Dedifferentiated amniotic fluid mesenchymal stem cell (primary cell): ENCODE measurements around the gene ATE1.
"Not testable (repeated sequence)": the region's sequence is repeated elsewhere in the genome, so short reads cannot be mapped to it uniquely, and the experiment has no call there.

ENCODE experiments used
- DNase-seq: peaks from one replicate; pipeline ENCODE4 v3.0.0-alpha.2; 2016; ENCODE audit errors: extremely low spot score

ATE1 gene

DNA sequence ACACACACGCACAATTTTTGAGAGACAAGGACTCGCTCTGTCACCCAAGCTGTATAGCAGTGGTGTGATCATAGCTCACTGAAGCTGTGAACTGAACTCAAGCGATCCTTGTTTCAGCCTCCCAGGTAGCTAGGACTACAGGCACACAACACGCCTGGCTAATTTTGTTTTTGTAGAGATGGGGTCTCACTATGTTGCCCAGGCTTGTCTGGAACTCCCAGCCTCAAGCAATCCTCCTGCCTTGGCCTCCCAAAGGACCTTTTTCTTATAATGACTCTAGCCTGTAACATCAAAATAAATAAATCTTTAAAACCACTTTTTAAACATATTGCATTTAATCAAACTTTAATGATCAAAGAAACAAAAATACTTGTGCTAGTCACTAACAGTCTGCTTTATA, 188.7 kb downstream of the ATE1 start:
- DNase-seq, result no peak

DNA sequence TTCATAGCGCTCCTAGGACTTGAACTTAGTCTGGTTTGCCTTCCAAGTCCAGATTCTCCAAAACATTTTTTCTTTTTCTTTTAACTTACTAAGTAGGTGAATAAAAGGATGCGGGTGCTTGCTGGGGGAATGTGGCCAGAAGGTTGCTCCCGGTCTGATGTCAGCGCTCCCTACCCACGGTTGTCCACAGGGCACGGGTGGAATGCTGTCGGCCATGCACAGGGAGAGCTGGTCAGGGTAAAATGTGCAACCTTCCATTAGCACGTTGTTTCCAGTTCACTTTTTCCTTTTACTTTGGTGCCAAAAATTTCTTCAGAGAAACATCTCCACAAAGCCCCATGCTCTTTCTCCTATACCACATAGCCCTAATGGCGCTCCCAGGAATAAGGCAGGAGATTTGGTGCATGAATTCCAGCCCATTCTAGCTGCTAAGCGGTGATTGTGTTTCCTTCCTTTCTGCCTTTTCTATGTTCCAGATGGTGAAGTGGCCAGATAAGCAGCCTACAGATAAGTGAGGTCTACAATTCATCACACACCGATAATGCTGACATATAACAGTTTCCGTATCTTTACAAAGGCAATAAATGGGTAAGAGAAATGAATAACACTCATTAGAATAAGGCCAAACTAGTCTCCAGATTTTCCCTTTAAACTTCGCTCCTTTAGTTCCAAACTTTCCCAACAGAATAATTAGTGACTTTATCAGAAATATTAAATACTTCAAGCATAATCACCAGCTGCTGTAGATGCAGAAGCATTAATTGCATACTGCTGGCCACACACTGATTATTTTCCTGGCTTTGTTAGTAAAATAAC, 191.3 kb downstream of the ATE1 start:
- DNase-seq, result no peak

DNA sequence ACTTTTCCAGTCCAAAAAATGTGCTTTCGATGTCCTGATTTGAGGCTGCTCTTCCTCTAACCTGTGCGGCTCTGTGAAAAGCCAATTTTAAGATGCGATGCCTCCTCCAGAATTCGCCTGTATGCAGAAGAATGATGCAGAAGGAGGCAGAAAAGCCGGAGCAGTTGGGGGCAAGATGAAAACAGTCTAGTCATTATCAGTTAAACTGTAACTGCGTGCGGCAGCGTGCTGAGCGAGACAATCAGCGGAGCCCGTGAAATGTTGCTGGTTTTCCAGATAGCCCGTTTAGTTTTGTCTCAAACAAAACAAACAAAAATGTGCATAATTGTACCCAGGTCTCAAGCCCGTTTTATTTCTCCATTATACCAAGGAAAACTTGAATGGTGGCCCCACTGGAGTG, 192.6 kb downstream of the ATE1 start:
- no peak for DNase-seq

- no peak for DNase-seq
These were observed 193.2 kb downstream of the ATE1 start for GRCh38 chr10:121734589-121735045.

DNA sequence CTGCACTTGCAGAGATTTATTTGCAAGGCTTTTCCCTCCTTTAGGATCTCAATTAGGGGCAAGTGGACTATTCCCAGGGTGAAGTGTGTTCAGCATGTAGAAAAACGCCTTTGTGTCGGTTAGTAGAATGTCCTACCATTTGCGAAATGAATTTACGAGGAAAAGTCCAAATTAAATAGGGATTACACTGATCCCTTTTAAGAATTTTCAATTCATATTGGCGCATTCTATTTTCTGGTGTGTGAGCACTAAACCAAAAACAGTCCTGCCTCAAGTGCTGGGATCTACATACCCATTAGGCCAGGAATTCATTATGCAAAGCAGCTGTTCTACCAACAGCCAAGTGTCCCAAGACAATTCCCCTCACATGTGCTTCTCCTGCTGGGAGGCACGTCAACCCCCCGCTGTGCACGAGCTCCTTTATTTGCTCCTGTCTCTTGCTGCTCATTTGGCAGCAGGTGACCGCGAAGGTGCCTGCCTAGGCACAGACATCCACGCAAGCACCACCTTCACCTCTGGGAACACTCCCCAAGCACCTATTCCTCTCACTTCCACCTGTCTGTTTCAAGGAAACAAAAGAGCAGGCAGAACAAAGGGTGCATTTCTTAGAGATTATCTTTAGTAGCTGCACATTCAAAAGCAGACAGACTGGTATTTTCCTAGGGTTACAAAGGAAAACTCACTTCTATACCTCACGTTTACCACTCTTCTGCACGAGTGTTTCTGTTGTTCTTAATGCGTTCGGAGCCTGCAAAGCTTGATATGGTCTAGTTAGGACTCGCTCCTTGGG, 195.0 kb downstream of the ATE1 start:
- DNase-seq, result no peak

DNA sequence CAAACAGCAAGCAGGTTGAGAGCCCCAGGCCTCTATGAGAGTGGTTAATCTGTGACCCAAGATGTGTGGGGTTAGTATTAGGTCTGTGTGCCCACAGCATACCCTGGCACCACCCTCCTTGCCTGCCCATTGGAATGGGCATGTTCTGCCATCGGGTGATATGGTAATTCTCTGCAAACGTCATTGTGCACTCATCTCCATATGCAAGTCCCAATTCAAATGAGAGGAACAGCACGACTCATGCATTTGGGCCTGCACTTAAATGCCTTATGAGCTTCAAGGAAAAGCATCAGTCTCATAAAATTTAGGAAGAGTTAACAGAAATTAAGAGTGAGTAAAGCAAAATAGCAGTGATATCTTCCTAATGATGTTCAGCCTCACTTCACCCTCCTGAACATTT, 195.7 kb downstream of the ATE1 start:
- DNase-seq, result no peak

- no peak for DNase-seq
These were observed 203.5 kb downstream of the ATE1 start for GRCh38 chr10:121724282-121724681.

DNA sequence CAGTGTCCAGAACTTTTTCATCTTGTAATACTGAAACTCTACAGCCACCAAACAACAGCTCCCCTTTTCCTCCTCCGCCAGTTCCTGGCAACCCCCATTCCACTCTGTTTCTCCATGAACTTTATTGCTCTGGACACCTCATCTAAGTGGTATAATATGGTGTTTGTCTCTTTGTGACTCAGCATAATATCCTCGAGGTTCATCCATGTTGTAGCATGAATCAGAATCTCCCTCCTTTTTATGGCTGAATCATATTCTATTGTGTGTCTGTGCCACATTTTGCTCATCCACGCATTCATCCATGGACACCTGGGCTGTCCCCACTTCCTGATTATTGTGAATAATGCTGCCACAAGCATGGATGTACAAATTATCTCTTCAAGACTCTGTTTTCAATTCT, 205.2 kb downstream of the ATE1 start:
- DNase-seq, result no peak

GRCh38 chr10:121721257-121721656, 206.6 kb downstream of the ATE1 start:
- DNase-seq, result no peak

DNA sequence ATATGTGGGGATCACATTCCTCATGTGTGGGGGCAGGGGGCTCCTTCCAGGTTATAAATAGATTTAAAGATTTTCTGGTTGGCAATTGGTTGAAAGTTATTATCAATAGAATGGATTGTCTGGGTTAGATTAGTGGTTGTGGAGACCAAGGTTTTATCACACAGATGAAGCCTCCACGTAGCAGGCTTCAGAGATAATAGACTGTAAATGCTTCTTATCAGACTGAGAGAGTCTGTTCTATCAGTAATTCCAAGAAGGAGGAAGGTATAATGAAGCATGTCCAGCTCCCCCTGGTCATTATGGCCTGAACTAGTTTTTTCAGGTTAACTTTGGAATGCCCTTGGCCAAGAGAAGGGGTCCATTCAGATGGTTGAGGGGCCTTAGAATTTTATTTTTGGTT, 211.9 kb downstream of the ATE1 start:
- DNase-seq, result no peak

DNA sequence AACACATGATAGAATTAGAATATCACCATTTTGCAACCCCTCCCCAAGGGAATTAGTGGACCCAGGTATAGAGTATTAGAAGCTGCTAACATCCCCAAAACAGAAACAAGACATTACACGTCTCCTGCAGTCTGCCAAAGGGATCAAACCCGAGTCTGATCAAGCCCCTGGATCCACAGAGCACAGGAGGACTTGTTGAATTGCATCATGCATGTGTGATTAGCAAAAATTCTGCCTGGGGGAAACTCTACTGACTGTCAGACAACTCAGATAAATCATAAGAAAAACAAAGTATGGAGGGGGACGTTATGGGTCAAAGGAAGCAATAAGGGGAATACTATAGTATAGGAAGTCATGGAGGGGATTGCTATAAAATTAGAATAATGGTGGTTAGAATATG, 212.8 kb downstream of the ATE1 start:
- no peak for DNase-seq

DNA sequence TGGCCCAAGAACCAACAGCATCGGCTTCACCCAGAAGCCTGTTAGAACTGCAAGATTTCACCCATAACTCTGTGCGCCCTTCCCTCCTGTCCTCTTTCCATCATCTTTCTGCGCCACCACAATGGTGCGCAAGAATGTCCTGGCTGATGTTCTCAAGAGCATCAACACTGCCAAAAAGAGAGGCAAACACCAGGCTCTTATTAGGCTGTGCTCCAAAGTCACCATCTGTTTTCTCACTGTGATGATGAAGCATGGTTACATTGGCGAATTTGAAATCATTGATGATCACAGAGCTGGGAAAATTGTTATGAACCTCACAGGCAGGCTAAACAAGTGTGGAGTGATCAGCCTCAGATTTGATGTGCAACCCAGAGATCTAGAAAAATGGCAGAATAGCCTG, 214.3 kb downstream of the ATE1 start:
- no peak for DNase-seq

DNA sequence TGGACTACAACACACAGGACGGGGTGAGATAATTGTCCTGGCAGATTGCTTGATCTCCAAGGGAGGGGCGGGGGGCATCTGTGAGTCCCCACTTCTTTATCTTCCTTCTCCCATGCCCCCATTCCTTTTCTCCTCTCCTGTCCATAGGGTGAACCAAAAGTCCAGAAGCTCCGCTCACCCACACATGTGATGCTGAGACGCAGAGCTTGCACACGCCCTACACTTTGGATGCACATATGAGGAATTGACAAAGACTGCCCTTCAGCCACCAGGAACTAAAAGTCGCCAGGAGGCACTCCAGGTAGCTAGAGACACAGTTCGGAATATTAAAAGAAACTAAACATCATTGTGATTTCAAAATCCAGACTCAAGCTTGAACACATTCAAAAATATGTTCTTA, 216.9 kb downstream of the ATE1 start:
- DNase-seq, result no peak

GRCh38 chr10:121710207-121710606, 217.6 kb downstream of the ATE1 start:
- DNase-seq, result no peak

DNA sequence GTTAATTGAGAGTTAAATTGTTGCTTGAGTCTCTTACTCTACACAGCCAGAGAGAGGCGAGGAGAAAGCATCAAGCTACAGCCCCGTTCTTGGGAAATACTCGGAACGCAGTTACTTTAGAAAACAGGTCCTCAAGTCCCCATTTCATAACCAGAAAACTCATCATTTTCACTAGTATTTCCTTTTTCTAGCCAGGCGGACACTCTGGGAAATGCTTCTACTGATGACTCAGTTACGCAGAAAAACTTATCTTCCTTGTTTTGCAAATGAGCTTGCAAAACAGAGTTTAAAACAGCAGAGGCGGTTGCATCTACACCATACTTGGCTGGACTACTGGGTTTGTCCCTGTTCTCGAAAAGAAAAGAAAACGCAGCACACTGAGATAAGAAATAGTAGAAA, 218.2 kb downstream of the ATE1 start:
- no peak for DNase-seq

GRCh38 chr10:121708728-121709674, 218.8 kb downstream of the ATE1 start:
- DNase-seq, result no peak

- peak; percentile 38 for DNase-seq
These were observed 225.2 kb downstream of the ATE1 start for GRCh38 chr10:121702351-121703320.

GRCh38 chr10:121700416-121700815, 227.4 kb downstream of the ATE1 start:
- no peak for DNase-seq

DNA sequence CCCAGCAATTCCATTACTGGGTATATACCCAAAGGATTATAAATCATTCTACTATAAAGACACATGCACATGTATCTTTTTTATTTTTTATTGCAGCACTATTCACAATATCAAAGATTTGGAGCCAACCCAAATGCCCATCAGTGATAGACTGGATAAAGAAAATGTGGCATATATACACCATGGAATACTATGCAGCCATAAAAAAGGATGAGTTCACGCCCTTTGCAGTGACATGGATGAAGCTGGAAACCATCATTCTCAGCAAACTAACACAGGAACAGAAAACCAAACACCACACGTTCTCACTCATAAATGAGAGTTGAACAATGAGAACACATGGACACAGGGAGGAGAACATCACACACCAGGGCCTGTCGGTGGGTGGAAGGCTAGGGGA, 228.1 kb downstream of the ATE1 start:
- not testable (repeated sequence) for DNase-seq

DNA sequence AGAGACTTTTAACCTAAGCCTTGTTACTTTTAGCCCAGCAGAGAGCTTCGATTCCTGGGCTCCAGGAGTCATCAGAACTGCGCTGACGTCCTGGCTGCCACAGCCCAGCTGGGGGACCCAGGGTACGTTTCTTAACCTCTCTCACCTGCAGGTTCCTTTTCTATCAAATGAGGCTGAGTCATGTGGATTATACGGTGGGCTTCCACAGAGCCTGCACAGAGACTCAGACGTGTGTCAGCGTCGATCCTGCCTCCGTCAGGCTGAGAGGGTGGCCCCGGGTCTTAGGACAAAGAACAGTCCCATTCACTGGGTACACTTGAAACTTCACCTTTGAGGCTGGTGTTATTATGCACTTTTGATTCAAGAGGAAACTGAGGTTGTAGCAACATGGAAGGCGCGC, 228.9 kb downstream of the ATE1 start:
- DNase-seq, result no peak

DNA sequence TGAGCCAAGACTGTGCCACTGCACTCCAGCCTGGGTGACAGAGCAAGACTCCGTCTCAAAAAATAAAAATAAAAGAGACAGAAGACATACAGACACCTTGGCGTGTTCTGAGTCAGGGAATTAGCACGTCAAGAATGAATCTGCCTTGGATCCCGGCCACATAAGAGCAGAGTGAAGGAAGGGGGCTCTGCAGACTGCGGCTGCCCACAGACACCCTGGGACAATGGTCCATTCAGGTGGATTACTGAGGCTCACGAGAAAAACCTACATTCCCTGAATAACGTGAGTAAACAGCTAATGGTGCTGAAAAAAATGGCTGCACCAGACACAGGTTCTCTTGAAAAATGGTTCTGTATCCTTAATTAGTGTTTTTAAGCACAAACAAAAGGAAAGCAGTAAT, 229.5 kb downstream of the ATE1 start:
- no peak for DNase-seq
